ENCODE results near the gene SYT13.
"Not testable (repeated sequence)": the region's sequence is repeated elsewhere in the genome, so short reads cannot be mapped to it uniquely, and the experiment has no call there.

- TF ChIP-seq, protein P1, sequence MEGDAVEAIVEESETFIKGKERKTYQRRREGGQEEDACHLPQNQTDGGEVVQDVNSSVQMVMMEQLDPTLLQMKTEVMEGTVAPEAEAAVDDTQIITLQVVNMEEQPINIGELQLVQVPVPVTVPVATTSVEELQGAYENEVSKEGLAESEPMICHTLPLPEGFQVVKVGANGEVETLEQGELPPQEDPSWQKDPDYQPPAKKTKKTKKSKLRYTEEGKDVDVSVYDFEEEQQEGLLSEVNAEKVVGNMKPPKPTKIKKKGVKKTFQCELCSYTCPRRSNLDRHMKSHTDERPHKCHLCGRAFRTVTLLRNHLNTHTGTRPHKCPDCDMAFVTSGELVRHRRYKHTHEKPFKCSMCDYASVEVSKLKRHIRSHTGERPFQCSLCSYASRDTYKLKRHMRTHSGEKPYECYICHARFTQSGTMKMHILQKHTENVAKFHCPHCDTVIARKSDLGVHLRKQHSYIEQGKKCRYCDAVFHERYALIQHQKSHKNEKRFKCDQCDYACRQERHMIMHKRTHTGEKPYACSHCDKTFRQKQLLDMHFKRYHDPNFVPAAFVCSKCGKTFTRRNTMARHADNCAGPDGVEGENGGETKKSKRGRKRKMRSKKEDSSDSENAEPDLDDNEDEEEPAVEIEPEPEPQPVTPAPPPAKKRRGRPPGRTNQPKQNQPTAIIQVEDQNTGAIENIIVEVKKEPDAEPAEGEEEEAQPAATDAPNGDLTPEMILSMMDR (conservative IDR thresholded peaks at IDR 0.05): peak; percentile 83
- TF ChIP-seq ZFX (IDR thresholded peaks at IDR 0.05): not testable (repeated sequence)
Measured at GRCh38 chr11:45293566-45294192, 7.5 kb upstream of the SYT13 start.
